Activated B cell treated with CpG ODN at 0.5 μM for 24 hours (primary cell): ENCODE results near the gene RNU5D-1. TPM values are rescaled to one million over a fixed set of nuclear protein-coding genes. Genes with fewer than 3 reads are reported as not detected.

Source experiments
- ATAC-seq: fragments of 200-7000 bp; cut with Tn5 transposase; one replicate; pipeline ENCODE4 v1.10.0; 2021; ENCODE audit warnings: low read depth, mild to moderate bottlenecking, moderate library complexity
- CTCF ChIA-PET: fragments of 350-600 bp; sonication (Branson Sonifier 250); formaldehyde crosslinking; loops from one replicate; lab custom pipeline; 2021; ENCODE audit warnings: antibody characterized with exemption; lab: Charles Lee
- POLR2A ChIA-PET: fragments of 350-600 bp; sonication (Branson Sonifier 250); formaldehyde crosslinking; loops from one replicate; lab custom pipeline; 2021; ENCODE audit warnings: antibody characterized with exemption; lab: Charles Lee
- DNase-seq: peaks from one replicate; pipeline ENCODE4 v3.0.0; 2022
- H3K27ac Mint-ChIP-seq: one replicate; pipeline ENCODE4 v1.8.0; 2020; ENCODE audit warnings: mixed read lengths
- H3K27me3 Mint-ChIP-seq: one replicate; pipeline ENCODE4 v1.8.0; 2021; ENCODE audit warnings: mixed read lengths
- H3K36me3 Mint-ChIP-seq: one replicate; pipeline ENCODE4 v1.8.0; 2021; ENCODE audit warnings: low read depth, mixed read lengths
- H3K4me1 Mint-ChIP-seq: one replicate; pipeline ENCODE4 v1.8.0; 2021; ENCODE audit warnings: mixed read lengths
- H3K4me3 Mint-ChIP-seq: one replicate; pipeline ENCODE4 v1.8.0; 2020; ENCODE audit warnings: mild to moderate bottlenecking, mixed read lengths
- H3K9me3 Mint-ChIP-seq: one replicate; pipeline ENCODE4 v1.8.0; 2020; ENCODE audit warnings: mixed read lengths
- CTCF ChIP-seq: fragments of 200-600 bp; IDR thresholded peaks from one replicate; pipeline ENCODE4 v1.8.0; 2022; ENCODE audit warnings: antibody characterized with exemption, mild to moderate bottlenecking
- intact Hi-C: fragments of 100-400 bp; cut with micrococcal nuclease; formaldehyde crosslinking; loops from one replicate; pipeline ENCODE4 v1.15.1; 2024
- total RNA-seq: library from RNA; stranded (reverse); gene quantifications from 2 replicates; pipeline ENCODE4 v1.2.3, GENCODE V29; 2022

The RNU5D-1 gene
- total RNA-seq, 1 donor from 2014 or later: not detected

DNA sequence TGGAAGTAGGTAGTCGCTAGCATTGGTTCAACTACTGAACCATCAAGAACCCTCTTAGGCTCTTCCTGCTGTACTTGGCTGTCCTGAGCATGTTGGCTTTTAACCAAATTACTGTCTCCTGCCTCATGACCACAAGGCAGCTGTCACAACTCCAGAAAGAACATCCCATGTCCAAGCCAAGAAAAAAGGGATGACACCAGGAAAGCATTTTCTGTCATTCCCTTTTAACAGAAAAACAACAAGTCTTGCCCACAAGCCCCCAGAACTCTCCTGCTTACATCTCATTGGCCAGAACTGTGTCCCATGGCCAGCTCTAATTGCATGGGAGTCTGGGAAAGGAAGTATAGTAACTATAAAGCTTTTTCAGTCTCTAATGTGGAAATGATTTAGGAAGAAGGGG lies 2.4 kb upstream of the RNU5D-1 start:
- no peaks in the 10 kb centered on the region for H3K27me3 Mint-ChIP-seq
- no peak overlapping the region for H3K4me3 Mint-ChIP-seq
- intact Hi-C loops: no loop called here
- ATAC-seq: no peak
- no peak for DNase-seq
- CTCF ChIA-PET: interaction anchor here (0.9 kb wide), 1 partner anchor 284 kb away, joined by 3 read pairs; no protein-coding TSS in a partner anchor
- POLR2A ChIA-PET: interaction anchor here (0.6 to 8.3 kb wide), 8 partner anchors 10 to 758 kb away, joined by 3 to 516 read pairs (median 8); partner anchors contain the start of genes RPS8 and TESK2
- H3K36me3 Mint-ChIP-seq: no peaks in the 10 kb centered on the region
- peaks cover 26% of the 10 kb centered on the region for H3K4me1 Mint-ChIP-seq
- H3K27ac Mint-ChIP-seq: no peak overlapping the region
- H3K9me3 Mint-ChIP-seq: no peaks in the 10 kb centered on the region
- TF ChIP-seq CTCF: no peak

DNA sequence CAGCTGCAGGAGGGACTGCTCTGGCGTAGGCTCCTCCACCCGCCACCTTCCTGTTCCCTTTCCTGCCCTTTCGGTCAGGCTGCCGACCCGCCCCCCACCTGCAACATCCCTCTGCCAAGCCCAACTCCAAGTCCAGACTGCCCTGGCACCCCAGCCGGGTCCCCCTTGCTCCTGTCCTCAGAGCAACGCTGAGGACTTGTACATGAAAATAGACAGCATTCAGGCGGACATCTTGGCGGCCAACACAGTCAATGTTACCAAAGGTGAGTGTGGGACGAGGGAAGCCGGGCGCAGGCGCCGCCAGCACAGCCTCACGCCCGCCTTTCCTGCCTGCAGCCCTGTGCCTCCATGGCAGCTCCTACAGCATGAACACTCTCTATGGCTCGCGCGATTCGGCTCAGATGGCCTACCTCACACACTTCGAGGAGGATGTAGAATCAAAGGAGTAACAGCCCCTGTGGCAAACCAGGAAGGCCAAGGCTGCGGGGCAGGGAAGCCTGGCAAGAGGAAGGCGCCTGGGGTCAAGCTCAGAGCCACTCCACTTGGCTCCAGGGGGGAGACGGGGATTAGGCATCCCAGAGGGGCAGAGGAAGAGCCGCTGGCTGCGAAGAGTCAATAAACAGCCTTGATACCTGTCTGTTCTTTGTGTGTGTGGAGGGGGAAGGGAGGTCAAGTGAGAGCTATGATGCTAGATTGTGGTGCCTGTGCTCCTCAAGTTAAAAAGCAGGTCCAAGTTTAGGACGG lies 5.8 kb downstream of the RNU5D-1 start:
- no peak for DNase-seq
- Mint-ChIP-seq H3K36me3 (no peaks in the 10 kb centered on the region), H3K4me3 (no peak overlapping the region), H3K27ac (peak overlapping the region; percentile 54), H3K4me1 (peaks cover 65% of the 10 kb centered on the region), H3K27me3 (no peaks in the 10 kb centered on the region), H3K9me3 (no peaks in the 10 kb centered on the region)
- no peak for ATAC-seq
- ChIA-PET POLR2A (interaction anchor here (0.7 to 6.1 kb wide), 4 partner anchors 12 to 953 kb away, joined by 6 to 232 read pairs (median 96); no protein-coding TSS in a partner anchor), CTCF (interaction anchor here (7.0 kb wide), 1 partner anchor 10 kb away, joined by 54 read pairs; no protein-coding TSS in a partner anchor)
- no peak for TF ChIP-seq CTCF
- intact Hi-C loops: loop anchor here (5.0 kb wide), 3 partner anchors 767 to 962 kb away; partner anchors contain the start of genes GPBP1L1, NASP, TESK2 and TMEM69

- ATAC-seq (no peak), DNase-seq (no peak)
- TF ChIP-seq CTCF: no peak
- Mint-ChIP-seq H3K9me3 (no peaks in the 10 kb centered on the region), H3K27ac (no peak overlapping the region), H3K36me3 (no peaks in the 10 kb centered on the region), H3K4me1 (peaks cover 67% of the 10 kb centered on the region), H3K27me3 (no peaks in the 10 kb centered on the region), H3K4me3 (no peak overlapping the region)
- ChIA-PET POLR2A (interaction anchor here (1.3 to 6.1 kb wide), 6 partner anchors 12 to 286 kb away, joined by 3 to 232 read pairs (median 148); partner anchors contain the start of genes BTBD19, DYNLT4, HECTD3 and RPS8), CTCF (no interaction called here)
- intact Hi-C loops: loop anchor here (5.0 kb wide), 3 partner anchors 768 to 963 kb away; partner anchors contain the start of genes GPBP1L1, NASP, TESK2 and TMEM69
Observed at GRCh38 chr1:44724296-44724954, 6.5 kb downstream of the RNU5D-1 start.

DNA sequence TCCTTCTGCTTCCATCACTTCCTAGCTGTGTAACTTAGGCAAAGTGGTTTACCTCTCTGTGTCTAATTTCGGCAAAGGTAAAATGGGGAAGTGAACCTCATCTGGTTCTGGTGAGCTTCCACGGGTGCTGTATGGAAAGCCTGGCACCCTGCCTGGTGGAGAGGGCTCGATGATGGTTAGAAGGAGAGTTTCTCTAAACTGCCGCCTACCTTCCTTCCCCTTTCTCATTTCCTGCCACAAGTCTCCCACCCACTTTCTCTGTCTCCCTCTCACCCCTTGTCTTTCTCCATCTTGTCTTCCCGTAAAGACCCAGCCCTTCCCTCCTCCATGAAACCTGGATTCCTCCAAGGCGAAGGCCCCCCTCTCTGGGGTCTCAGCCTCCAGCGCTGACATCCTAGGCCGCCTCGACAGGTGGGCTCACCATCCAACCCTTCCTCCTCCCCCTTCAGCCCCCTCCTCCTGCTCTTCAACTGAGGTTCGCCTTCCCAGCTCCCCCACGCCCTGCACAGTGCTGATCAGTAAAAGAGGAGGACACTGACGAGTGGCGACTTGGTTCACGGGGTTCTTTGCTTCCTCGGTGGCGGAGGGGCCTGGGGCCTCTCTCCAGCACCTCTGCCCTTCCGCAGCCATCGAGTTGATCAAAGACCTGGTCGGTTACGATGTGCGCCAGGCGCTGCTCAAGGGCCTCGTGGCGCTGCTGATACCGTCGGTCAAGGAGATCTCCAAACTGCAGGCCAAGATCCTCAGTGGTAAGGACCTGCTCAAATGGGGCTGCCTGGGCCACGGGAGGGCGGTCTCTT lies 7.3 kb downstream of the RNU5D-1 start:
- intact Hi-C loops: loop anchor here (2.0 to 5.0 kb wide), 4 partner anchors 51 to 964 kb away; partner anchors contain the start of genes GPBP1L1, NASP, RPS8 and TESK2
- no peaks in the 10 kb centered on the region for H3K9me3 Mint-ChIP-seq
- H3K36me3 Mint-ChIP-seq: no peaks in the 10 kb centered on the region
- TF ChIP-seq CTCF: no peak
- no peaks in the 10 kb centered on the region for H3K27me3 Mint-ChIP-seq
- ChIA-PET POLR2A (interaction anchor here (0.6 to 6.1 kb wide), 17 partner anchors 8 to 777 kb away, joined by 3 to 516 read pairs (median 5); partner anchors contain the start of genes BEST4, BTBD19, DYNLT4 and EIF2B3), CTCF (interaction anchor here (0.9 kb wide), 1 partner anchor 8 kb away, joined by 3 read pairs; no protein-coding TSS in a partner anchor)
- DNase-seq (no peak), ATAC-seq (peak; percentile 26)
- H3K4me1 Mint-ChIP-seq: peaks cover 67% of the 10 kb centered on the region
- H3K27ac Mint-ChIP-seq: peak overlapping the region; percentile 88
- H3K4me3 Mint-ChIP-seq: peak overlapping the region; percentile 74
